IPS-NIHi7 (cell line): ENCODE data around the gene DCBLD1.

ENCODE experiments used
- DNase-seq: peaks from one replicate; pipeline ENCODE4 v3.0.0; 2012; ENCODE audit warnings: mixed read lengths; ENCODE audit errors: extremely low spot score

Gene DCBLD1

GRCh38 chr6:117530467-117531242 lies 48.2 kb downstream of the DCBLD1 start:
- no peak for DNase-seq

- no peak for DNase-seq
Measured at GRCh38 chr6:117531346-117531745, 48.9 kb downstream of the DCBLD1 start.

- no peak for DNase-seq
Measured at GRCh38 chr6:117531809-117532725, 49.6 kb downstream of the DCBLD1 start.

- no peak for DNase-seq
Measured at GRCh38 chr6:117533775-117534174, 51.3 kb downstream of the DCBLD1 start.

- no peak for DNase-seq
Measured at GRCh38 chr6:117534974-117535373, 52.5 kb downstream of the DCBLD1 start.

GRCh38 chr6:117536317-117536716 lies 53.8 kb downstream of the DCBLD1 start:
- DNase-seq: no peak

- no peak for DNase-seq
Measured at GRCh38 chr6:117538615-117539014, 56.1 kb downstream of the DCBLD1 start.

GRCh38 chr6:117540670-117541069 lies 58.2 kb downstream of the DCBLD1 start:
- DNase-seq: no peak

GRCh38 chr6:117542493-117542892 lies 60.0 kb downstream of the DCBLD1 start:
- DNase-seq: no peak

GRCh38 chr6:117544716-117545115 lies 62.2 kb downstream of the DCBLD1 start:
- no peak for DNase-seq

GRCh38 chr6:117545161-117545595 lies 62.7 kb downstream of the DCBLD1 start:
- DNase-seq: no peak

- DNase-seq: no peak
Measured at GRCh38 chr6:117546674-117547073, 64.2 kb downstream of the DCBLD1 start.

GRCh38 chr6:117547688-117548621 lies 65.5 kb downstream of the DCBLD1 start:
- no peak for DNase-seq

- DNase-seq: no peak
Measured at GRCh38 chr6:117548797-117549301, 66.4 kb downstream of the DCBLD1 start.

GRCh38 chr6:117549611-117550010 lies 67.1 kb downstream of the DCBLD1 start:
- DNase-seq: no peak

- DNase-seq: no peak
Measured at GRCh38 chr6:117550078-117550600, 67.7 kb downstream of the DCBLD1 start.

GRCh38 chr6:117550618-117551242 lies 68.3 kb downstream of the DCBLD1 start:
- no peak for DNase-seq

GRCh38 chr6:117552618-117553017 lies 70.1 kb downstream of the DCBLD1 start:
- DNase-seq: no peak

- DNase-seq: no peak
Measured at GRCh38 chr6:117553142-117553541, 70.7 kb downstream of the DCBLD1 start.

- DNase-seq: no peak
Measured at GRCh38 chr6:117555262-117555849, 72.9 kb downstream of the DCBLD1 start.
